CD1c-positive myeloid dendritic cell (primary cell): ENCODE results near the gene CALML5.
"Not testable (repeated sequence)": the region's sequence is repeated elsewhere in the genome, so short reads cannot be mapped to it uniquely, and the experiment has no call there.

Experiments used
- DNase-seq: peaks from one replicate; pipeline ENCODE4 v3.0.0-alpha.2; 2016; ENCODE audit errors: extremely low spot score

Gene CALML5

GRCh38 chr10:5482016-5482415, 17.4 kb downstream of the CALML5 start:
- no peak for DNase-seq

DNA sequence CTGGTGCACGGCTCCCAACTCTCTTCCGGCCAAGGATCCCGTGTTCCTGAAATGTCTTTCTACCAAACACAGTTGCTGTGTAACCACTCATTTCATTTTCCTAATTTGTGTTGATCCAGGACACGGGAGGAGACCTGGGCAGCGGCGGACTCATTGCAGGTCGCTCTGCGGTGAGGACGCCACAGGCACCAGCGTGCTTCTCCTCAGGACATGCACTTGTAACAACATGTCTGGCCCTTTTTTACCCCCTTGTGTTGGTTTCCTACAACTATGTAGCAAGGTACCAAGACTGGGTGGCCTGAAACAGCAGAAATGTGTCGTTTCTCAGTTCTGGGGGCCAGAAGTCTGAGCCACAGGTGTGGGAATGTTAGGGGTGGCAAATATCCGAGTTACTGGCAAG, 18.2 kb downstream of the CALML5 start:
- DNase-seq: no peak

DNA sequence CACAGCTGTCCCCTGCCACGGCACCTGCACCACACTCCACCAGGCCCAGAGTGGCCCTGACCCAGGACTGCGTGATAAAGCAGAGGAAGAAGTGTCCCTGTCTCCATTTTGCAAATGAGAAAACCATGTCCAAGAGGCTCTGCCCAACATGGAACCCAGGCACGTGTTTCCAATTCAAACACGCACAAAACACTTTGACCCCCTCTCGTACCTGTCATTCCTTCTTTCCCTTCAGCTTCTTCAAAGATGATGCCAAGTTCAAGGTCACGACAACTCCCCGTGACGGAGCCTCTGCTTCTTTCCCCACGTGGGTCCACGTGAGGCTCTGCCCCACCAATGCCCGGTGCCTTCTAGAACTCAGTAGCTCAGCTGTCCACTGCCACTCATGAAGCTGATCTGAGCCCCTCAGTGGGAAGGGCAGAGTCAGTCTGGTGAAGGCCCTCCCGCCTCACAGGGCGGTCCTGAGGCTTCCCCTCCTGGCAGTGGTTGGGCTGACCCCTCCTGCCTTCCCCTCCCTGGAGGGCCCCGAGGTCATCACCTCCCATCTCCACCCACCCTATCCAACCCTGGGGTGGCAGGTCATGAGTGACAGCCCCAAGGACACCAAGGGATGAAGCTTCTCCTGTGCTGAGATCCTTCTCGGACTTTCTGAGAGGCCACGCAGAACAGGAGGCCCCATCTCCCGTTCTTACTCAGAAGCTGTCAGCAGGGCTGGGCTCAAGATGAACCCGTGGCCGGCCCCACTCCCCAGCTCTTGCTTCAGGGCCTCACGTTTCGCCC, 19.0 kb downstream of the CALML5 start:
- DNase-seq: no peak

DNA sequence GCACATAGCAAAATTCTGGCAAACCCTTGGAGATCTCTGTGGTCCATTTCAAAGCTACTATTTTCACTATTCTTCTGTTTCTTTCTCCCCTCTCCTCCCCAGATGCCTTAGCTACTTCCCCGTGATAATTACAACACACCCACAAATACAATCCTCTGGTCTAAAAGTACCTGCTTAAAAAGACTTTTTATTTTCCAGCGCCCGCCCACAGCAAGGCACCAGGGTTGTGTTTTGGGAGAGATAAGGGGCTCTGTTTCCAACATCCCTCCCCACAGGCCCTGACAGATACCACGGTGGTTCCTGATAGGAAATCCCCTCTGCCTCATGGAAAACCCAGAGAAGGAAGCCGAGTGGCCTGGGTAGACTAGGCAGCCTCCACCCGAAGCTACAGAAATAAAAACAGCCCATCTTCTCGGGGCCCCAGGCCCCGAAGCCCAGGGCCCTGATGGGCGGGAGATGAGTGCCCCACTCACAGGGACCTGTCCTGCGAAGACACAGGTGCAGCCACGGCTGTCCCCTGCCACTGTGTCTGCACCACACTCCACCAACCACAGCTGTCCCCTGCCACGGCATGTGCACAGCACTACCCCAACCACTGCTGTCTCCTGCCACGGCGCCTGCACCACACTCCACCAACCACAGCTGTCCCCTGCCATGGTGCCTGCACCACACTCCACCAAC, 19.7 kb downstream of the CALML5 start:
- no peak for DNase-seq

- no peak for DNase-seq
Measured at GRCh38 chr10:5478694-5479305, 20.6 kb downstream of the CALML5 start.

DNA sequence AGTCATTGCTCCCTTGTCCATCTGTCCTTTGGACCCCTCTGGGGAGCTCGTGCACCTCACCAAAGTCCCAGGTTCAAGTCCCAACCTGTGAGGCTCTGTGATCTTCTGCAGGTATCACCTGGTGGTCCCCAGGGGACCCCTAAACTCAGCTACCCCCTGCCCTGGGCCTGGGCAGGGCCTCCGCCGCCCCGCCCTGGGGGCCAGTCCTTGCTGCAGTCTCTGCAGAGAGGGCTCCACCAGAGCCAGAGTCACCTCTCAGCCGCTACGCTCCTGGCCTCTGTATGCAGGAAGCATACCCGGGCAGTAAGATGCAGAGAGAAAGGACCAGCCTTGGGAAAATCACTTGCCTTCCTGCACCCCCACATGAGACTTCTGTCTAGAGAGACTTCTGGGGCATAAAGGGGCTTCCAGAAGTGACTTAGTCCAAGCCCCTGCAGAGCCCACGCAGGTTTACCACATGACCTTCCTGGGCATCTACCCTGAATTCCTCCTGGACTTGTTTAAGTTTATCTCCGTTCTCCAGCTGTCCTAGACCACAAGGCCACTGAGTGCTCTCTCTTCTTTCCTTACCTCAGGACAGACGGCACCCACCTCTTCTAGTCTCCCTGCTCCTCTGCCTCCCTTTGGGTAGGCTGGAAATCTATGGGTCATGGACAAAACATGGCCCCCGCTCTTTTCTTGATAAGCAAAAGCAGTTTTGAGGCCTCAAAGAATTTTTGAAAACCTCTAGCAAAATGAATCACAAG, 21.2 kb downstream of the CALML5 start:
- DNase-seq: no peak

- DNase-seq: no peak
Measured at GRCh38 chr10:5476918-5477525, 22.3 kb downstream of the CALML5 start.

- not testable (repeated sequence) for DNase-seq
Measured at GRCh38 chr10:5475974-5476807, 23.2 kb downstream of the CALML5 start.

DNA sequence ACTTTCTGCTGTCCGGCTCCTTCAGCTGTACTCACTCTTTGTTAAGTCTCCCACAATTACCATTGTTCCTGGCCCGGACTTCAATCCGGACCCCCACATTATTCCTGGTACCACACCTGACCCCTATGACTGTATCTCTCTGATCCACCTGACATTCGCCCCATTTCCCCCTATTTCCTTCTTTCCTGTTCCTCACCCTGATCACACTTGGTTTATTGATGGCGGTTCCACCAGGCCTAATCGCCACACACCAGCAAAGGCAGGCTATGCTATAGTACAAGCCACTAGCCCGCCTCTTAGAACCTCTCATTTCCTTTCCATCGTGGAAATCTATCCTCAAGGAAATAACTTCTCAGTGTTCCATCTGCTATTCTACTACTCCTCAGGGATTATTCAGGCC, 24.3 kb downstream of the CALML5 start:
- not testable (repeated sequence) for DNase-seq

DNA sequence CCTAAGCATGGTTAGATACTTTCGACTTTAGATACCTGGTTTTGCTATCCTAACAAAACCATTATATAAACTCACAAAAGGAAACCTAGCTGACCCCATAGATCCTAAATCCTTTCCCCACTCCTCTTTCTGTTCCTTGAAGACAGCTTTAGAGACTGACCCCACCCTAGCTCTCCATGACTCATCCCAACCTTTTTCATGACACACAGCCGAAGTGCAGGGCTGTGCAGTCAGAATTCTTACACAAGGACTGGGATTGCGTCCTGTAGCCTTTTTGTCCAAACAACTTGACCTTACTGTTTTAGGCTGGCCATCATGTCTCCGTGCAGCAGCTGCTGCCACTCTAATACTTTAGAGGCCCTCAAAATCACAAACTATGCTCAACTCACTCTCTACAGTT, 24.7 kb downstream of the CALML5 start:
- not testable (repeated sequence) for DNase-seq

GRCh38 chr10:5470062-5470751, 29.2 kb downstream of the CALML5 start:
- no peak for DNase-seq

DNA sequence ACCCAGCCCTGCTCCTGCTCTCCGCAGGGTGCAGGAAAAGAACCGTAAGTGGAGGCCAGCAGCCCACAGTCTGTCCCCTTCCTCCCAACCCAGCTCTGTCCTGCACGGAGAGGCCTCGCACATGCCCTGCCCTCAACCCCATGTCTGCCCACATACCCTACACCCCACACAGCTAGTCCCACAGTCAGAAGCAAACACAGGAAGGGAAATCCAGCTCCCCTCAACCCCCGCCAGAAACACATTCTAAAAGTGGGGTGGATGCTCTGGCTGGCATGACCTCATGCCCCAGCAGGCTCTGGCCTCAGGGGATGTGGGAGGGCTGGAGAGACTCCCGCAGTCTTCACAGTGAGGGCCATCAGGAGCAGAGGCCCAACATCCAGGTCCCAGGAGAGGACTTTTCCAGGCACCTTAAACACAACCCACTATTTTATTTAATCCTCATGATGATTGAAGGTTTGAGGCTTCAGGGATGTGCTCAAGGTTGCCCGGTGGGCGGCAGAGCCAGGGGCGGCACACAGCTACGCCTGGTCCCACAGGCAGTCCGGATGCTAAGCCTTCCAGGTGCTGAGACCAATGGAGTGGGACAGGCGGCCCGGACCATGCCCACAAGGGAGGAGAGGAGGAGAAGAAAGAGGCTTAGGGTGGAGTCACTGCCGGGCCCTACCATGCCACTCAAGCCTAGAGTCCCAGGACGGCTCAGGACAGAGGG, 29.9 kb downstream of the CALML5 start:
- no peak for DNase-seq

GRCh38 chr10:5468262-5469106, 30.9 kb downstream of the CALML5 start:
- DNase-seq: no peak

- no peak for DNase-seq
Measured at GRCh38 chr10:5467634-5468255, 31.6 kb downstream of the CALML5 start.

DNA sequence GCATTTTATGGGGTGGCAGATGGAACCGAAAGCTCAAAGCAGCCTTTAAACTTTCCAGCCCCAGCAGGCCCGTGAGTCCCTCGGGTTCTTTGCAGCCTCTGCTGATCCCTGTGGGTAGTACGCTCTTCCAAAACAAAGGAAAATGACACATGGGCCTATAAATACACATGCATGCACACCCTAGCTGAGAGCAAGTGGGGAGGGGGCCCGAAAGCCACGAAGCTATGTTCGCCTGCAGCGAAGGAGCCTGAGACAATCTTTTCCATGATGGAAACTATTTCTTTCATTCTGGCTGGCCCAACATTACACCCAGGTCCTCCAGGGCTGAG, 32.2 kb downstream of the CALML5 start:
- DNase-seq: no peak

GRCh38 chr10:5466451-5467206, 32.7 kb downstream of the CALML5 start:
- no peak for DNase-seq

DNA sequence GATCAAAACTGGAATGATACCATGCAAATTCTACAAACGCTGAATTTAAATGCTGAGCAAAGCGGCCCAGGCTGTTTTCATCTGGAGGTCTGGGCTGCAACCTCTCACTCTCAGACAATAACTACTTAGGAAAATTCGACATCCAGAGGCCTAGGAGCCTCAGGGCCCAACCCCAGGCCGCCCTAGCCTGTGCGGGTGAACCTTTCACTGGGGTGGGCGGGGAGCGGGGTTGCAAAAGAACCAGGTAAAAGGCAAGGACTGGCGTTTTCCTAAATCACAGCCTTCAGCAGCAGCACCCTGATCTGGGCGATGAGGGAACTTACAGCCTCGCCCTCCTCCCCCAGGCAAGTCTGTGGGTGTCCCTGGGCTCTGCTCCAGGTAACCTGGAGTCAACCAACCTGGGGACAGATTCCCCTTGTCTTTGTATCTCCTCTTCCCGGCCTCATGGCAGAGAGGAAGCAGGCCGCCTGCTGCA, 33.4 kb downstream of the CALML5 start:
- DNase-seq: no peak

DNA sequence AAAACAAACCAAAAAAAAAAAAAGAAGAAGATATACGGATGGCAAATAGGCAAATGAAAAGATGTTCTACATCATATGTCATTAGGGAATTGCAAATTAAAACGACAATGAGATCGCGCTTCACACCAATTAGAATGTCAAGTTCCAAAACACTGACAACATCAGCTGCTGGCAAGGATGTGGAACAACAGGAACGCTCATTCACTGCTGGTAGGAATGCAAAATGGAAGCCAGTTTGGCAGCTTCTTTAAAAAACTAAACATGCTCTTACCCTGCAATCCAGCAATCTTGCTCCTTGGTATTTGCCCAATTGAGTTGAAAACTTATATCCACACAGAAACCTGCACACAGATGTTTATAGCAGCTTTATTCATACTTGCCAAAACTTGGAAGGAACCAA, 34.8 kb downstream of the CALML5 start:
- no peak for DNase-seq
